HCT116 (cell line): ENCODE data around the gene PCDHGA9. TPM values are rescaled to one million over a fixed set of nuclear protein-coding genes. Genes with fewer than 3 reads are reported as not detected.
"Not testable (repeated sequence)": the region's sequence is repeated elsewhere in the genome, so short reads cannot be mapped to it uniquely, and the experiment has no call there.

Experiments used
- ATAC-seq: fragments of 200-7000 bp; cut with Tn5 transposase; 2 replicates; pipeline ENCODE4 v1.9.1; 2020; ENCODE audit warnings: mild to moderate bottlenecking, moderate library complexity
- BruUV-seq: library from RNA; stranded (reverse); fragments of 400-500 nt; replicated peaks from 2 replicates; lab custom pipeline; 2021; lab: Mats Ljungman, UMichigan
- CTCF ChIA-PET: fragments of 300-600 bp; sonication (Branson Sonifier 250); formaldehyde crosslinking; loops from one replicate; lab custom pipeline; 2021; ENCODE audit warnings: antibody characterized with exemption; lab: Charles Lee
- POLR2A ChIA-PET: fragments of 300-600, 350-600 bp; sonication (Branson Sonifier 250); formaldehyde crosslinking; loops from one replicate; lab custom pipeline; 2021; ENCODE audit warnings: antibody characterized with exemption; lab: Charles Lee
- RAD21 ChIA-PET, 2 experiments: fragments of 300-600 bp; sonication (Branson Sonifier 250); formaldehyde crosslinking; loops; one replicate each; lab custom pipeline; 2023; ENCODE audit warnings: low total read pairs in 2 of 2; ENCODE audit not compliant: uncharacterized antibody in 2 of 2, unreplicated experiment in 2 of 2, low non-redundant PET in 1 of 2; lab: Charles Lee
- DNase-seq: peaks from one replicate; pipeline ENCODE4 v3.0.0-alpha.2; 2010; ENCODE audit warnings: low read depth, low spot score
- H2AFZ ChIP-seq: fragments of 200-600 bp; shearing (Covaris generic), sonication (generic); 2 replicates; pipeline ENCODE4 v1.6.1; 2017; ENCODE audit warnings: low read depth, mixed run types, mixed read lengths, antibody characterized with exemption, low read length; ENCODE audit not compliant: poor library complexity, severe bottlenecking
- H3K27ac ChIP-seq: 2 replicates; pipeline ENCODE4 v1.5.1; 2012; ENCODE audit warnings: low read depth, low read length
- H3K27me3 ChIP-seq: fragments of 200-600 bp; sonication (generic); 2 replicates; pipeline ENCODE4 v1.6.1; 2016; ENCODE audit warnings: mixed run types, low read length, mixed read lengths; ENCODE audit not compliant: insufficient read depth
- H3K36me3 ChIP-seq, 2 experiments: fragments of 200-500 bp in 1 of 2; fragments of 200-600 bp in 1 of 2; sonication (Bioruptor generic) in 1 of 2; sonication (generic) in 1 of 2; 2 replicates each; pipeline versions ENCODE4 v1.5.1 to v1.6.1; 2014 to 2016; ENCODE audit warnings: low read length in 2 of 2, inconsistent platforms in 1 of 2, mixed read lengths in 1 of 2, mixed run types in 1 of 2; ENCODE audit not compliant: insufficient read depth in 2 of 2, control insufficient read depth in 1 of 2
- H3K4me1 ChIP-seq, 2 experiments: fragments of 200-600 bp in 1 of 2; sonication (generic) in 1 of 2; 2 replicates each; pipeline versions ENCODE4 v1.5.1 to v1.6.1; 2012 to 2017; ENCODE audit warnings: low read length in 2 of 2, inconsistent platforms in 1 of 2, mild to moderate bottlenecking in 1 of 2, mixed read lengths in 1 of 2, mixed run types in 1 of 2, moderate library complexity in 1 of 2; ENCODE audit not compliant: insufficient read depth in 2 of 2, control insufficient read depth in 1 of 2
- H3K4me2 ChIP-seq: fragments of 200-600 bp; sonication (generic); 2 replicates; pipeline ENCODE4 v1.6.1; 2017; ENCODE audit warnings: mixed run types, low read length, mixed read lengths
- H3K4me3 ChIP-seq, 2 experiments: fragments of 200-600 bp in 1 of 2; sonication (generic) in 1 of 2; replicated peaks in 1 of 2; 2 replicates each; pipeline ENCODE4 v1.5.1; 2011 to 2016; ENCODE audit warnings: low read length in 2 of 2, control low read depth in 1 of 2, low read depth in 1 of 2, mild to moderate bottlenecking in 1 of 2, mixed read lengths in 1 of 2, mixed run types in 1 of 2
- H3K79me2 ChIP-seq: fragments of 200-600 bp; sonication (generic); 2 replicates; pipeline ENCODE4 v1.6.1; 2017; ENCODE audit warnings: mild to moderate bottlenecking, mixed run types, low read length, moderate library complexity, mixed read lengths; ENCODE audit not compliant: insufficient read depth
- H3K9ac ChIP-seq: fragments of 200-600 bp; sonication (generic); 2 replicates; pipeline ENCODE4 v1.6.1; 2016; ENCODE audit warnings: low read length, mixed read lengths
- H3K9me2 ChIP-seq: fragments of 200-600 bp; sonication (generic), shearing (Covaris generic); 2 replicates; pipeline ENCODE4 v1.6.1; 2017; ENCODE audit warnings: mixed run types, mild to moderate bottlenecking, moderate library complexity; ENCODE audit not compliant: insufficient read depth
- H3K9me3 ChIP-seq, 2 experiments: fragments of 200-500 bp in 1 of 2; fragments of 200-600 bp in 1 of 2; sonication (Bioruptor generic) in 1 of 2; sonication (generic) in 1 of 2; 2 replicates each; pipeline ENCODE4 v1.6.1; 2014 to 2017; ENCODE audit warnings: low read length in 2 of 2, mixed read lengths in 2 of 2, inconsistent platforms in 1 of 2, low read depth in 1 of 2, mild to moderate bottlenecking in 1 of 2, mixed run types in 1 of 2, moderate library complexity in 1 of 2; ENCODE audit not compliant: control insufficient read depth in 1 of 2, insufficient read depth in 1 of 2
- H4K20me1 ChIP-seq: fragments of 200-600 bp; sonication (generic), shearing (Covaris generic); 2 replicates; pipeline ENCODE4 v1.6.1; 2017; ENCODE audit warnings: mixed run types, mild to moderate bottlenecking, moderate library complexity; ENCODE audit not compliant: insufficient read depth
- CTCF ChIP-seq, 3 experiments: fragments of 200-600 bp in 1 of 3; sonication (generic) in 1 of 3; IDR thresholded peaks in 2 of 3; conservative IDR thresholded peaks in 1 of 3; 2 replicates each; pipeline ENCODE4 v1.5.1; 2012 to 2017; ENCODE audit warnings: low read depth in 2 of 3, low read length in 2 of 3, antibody characterized with exemption in 1 of 3, borderline replicate concordance in 1 of 3, control low read depth in 1 of 3, mild to moderate bottlenecking in 1 of 3, mixed read lengths in 1 of 3, mixed run types in 1 of 3, moderate library complexity in 1 of 3; ENCODE audit not compliant: insufficient read depth in 1 of 3
- EGR1 ChIP-seq: IDR thresholded peaks from 2 replicates; pipeline ENCODE4 v1.6.1; 2012; ENCODE audit warnings: low read depth
- EZH2 ChIP-seq: fragments of 200-600 bp; sonication (generic); IDR thresholded peaks from 2 replicates; pipeline ENCODE4 v1.6.1; 2017; ENCODE audit warnings: antibody characterized with exemption, mixed run types
- POLR2AphosphoS5 ChIP-seq: IDR thresholded peaks from 2 replicates; pipeline ENCODE4 v1.6.1; 2011; ENCODE audit warnings: mild to moderate bottlenecking, low read depth, low read length, moderate library complexity
- REST ChIP-seq: IDR thresholded peaks from 2 replicates; pipeline ENCODE4 v1.6.1; 2012; ENCODE audit warnings: low read depth
- TCF7L2 ChIP-seq: IDR thresholded peaks from 2 replicates; pipeline ENCODE4 v1.7.0; 2011; ENCODE audit warnings: borderline replicate concordance, inconsistent platforms; ENCODE audit not compliant: insufficient read depth, insufficient read length; ENCODE audit errors: extremely low read depth
- YY1 ChIP-seq: IDR thresholded peaks from 2 replicates; pipeline ENCODE4 v1.6.1; 2011; ENCODE audit warnings: low read length, low read depth, moderate library complexity, mild to moderate bottlenecking; ENCODE audit not compliant: insufficient replicate concordance; ENCODE audit errors: extremely low read depth
- ZBTB33 ChIP-seq: IDR thresholded peaks from 2 replicates; pipeline ENCODE4 v1.6.1; 2011; ENCODE audit warnings: mild to moderate bottlenecking, low read length, moderate library complexity; ENCODE audit not compliant: insufficient replicate concordance; ENCODE audit errors: extremely low read depth
- ZNF274 ChIP-seq: fragments of 200-500 bp; sonication (Bioruptor generic); IDR thresholded peaks from 2 replicates; pipeline ENCODE4 v1.6.1; 2014; ENCODE audit warnings: mild to moderate bottlenecking, low read depth, low read length, inconsistent platforms
- intact Hi-C: fragments of 100-400 bp; cut with micrococcal nuclease; formaldehyde crosslinking; loops from 2 replicates; pipeline ENCODE4 v1.10.0; 2022
- total RNA-seq: library from RNA; stranded (reverse); gene quantifications from one replicate; pipeline ENCODE4 v1.2.1, GENCODE V29; 2021; ENCODE audit not compliant: unreplicated experiment

The PCDHGA9 gene
- total RNA-seq, 1 experiment from 2014 or later, result 0.34 TPM

GRCh38 chr5:141393267-141393666 lies 9.3 kb upstream of the PCDHGA9 start:
- H3K4me3 ChIP-seq, result no peak overlapping the region
- no peaks in the 10 kb centered on the region for H3K4me1 ChIP-seq
- BruUV-seq, result no TSS peak
- H2AFZ ChIP-seq, result no peak overlapping the region
- H3K27ac ChIP-seq, result no peak overlapping the region
- no peak for DNase-seq
- ATAC-seq, result no peak
- no peaks in the 10 kb centered on the region for H3K36me3 ChIP-seq
- no peaks in the 10 kb centered on the region for H3K27me3 ChIP-seq
- CTCF ChIA-PET, result interaction anchor here (1.3 kb wide), 1 partner anchor 164 kb away, joined by 3 read pairs; no protein-coding TSS in a partner anchor
- RAD21 ChIA-PET, result no interaction called here
- H3K79me2 ChIP-seq, result no peaks in the 10 kb centered on the region
- TF ChIP-seq ZBTB33, result no peak
- no peak for TF ChIP-seq POLR2AphosphoS5
- no peak for TF ChIP-seq REST
- no peak for TF ChIP-seq EZH2
- TF ChIP-seq YY1, result no peak
- TF ChIP-seq CTCF (IDR thresholded peaks at IDR 0.05 in 2 of 3, conservative IDR thresholded peaks at IDR 0.05 in 1 of 3; ENCODE audit: borderline replicate concordance in 1 of 3, insufficient read depth in 1 of 3, low read depth in 2 of 3, low read length in 2 of 3), result no peak
- no peak for TF ChIP-seq ZNF274
- TF ChIP-seq TCF7L2, result no peak
- no peak for TF ChIP-seq EGR1
- no peak overlapping the region for H3K9ac ChIP-seq
- intact Hi-C loops, result no loop called here
- H3K9me3 ChIP-seq, result no peaks in the 10 kb centered on the region
- H3K4me2 ChIP-seq, result no peak overlapping the region
- no peaks in the 10 kb centered on the region for H4K20me1 ChIP-seq
- no peaks in the 10 kb centered on the region for H3K9me2 ChIP-seq
- POLR2A ChIA-PET, result no interaction called here

- H2AFZ ChIP-seq, H4K20me1 ChIP-seq, H3K4me3 ChIP-seq, BruUV-seq, ATAC-seq, DNase-seq, H3K9me2 ChIP-seq, H3K79me2 ChIP-seq, H3K27me3 ChIP-seq, H3K9ac ChIP-seq, H3K4me2 ChIP-seq, intact Hi-C loops, H3K36me3 ChIP-seq, RAD21 ChIA-PET, H3K4me1 ChIP-seq, H3K9me3 ChIP-seq, H3K27ac ChIP-seq, POLR2A ChIA-PET: not testable (repeated sequence)
- CTCF ChIA-PET, result interaction anchor here (1.4 to 2.2 kb wide), 2 partner anchors 169 to 172 kb away, joined by 3 to 5 read pairs; partner anchors contain the start of gene PCDHB14
Measured at GRCh38 chr5:141394401-141395187, 8.0 kb upstream of the PCDHGA9 start.
